T-cell (primary cell): ENCODE measurements around the gene HES7. TPM values are rescaled to one million over a fixed set of nuclear protein-coding genes. Genes with fewer than 3 reads are reported as not detected.
A peak's percentile ranks its signal among the peaks of the same experiment; 100 is the strongest.

ENCODE experiments used
- ATAC-seq, 4 experiments: fragments of 200-7000 bp in 3 of 4; fragments of 150-1000 bp in 1 of 4; cut with Tn5 transposase; replicated peaks in 1 of 4; 1 replicate in 3 of 4; 2 replicates in 1 of 4; pipeline ENCODE4 v1.10.0; 2021; ENCODE audit warnings: moderate library complexity in 3 of 4, mild to moderate bottlenecking in 2 of 4, moderate number of reproducible peaks in 1 of 4
- CTCF ChIA-PET, 2 donors: fragments of 300-600 bp; sonication (Branson Sonifier 250); formaldehyde crosslinking; loops; one replicate each; lab custom pipeline; 2022; ENCODE audit warnings: antibody characterized with exemption in 2 of 2; lab: Charles Lee
- POLR2A ChIA-PET, 2 donors: fragments of 300-600 bp; sonication (Branson Sonifier 250); formaldehyde crosslinking; loops; one replicate each; lab custom pipeline; 2022; ENCODE audit warnings: antibody characterized with exemption in 2 of 2; lab: Charles Lee
- DNase-seq, 35 experiments: peaks; one replicate each; pipeline versions ENCODE4 v3.0.0 to v3.0.0-alpha.2; 2013 to 2023
- H3K27ac ChIP-seq: one replicate; pipeline ENCODE4 v1.5.1; 2013; ENCODE audit warnings: low read length
- H3K27me3 ChIP-seq, 2 experiments: replicated peaks in 1 of 2; 1 replicate in 1 of 2; 2 replicates in 1 of 2; pipeline versions ENCODE4 v1.6.1 to v1.7.0; 2013; ENCODE audit warnings: low read length in 1 of 2, mixed read lengths in 1 of 2; ENCODE audit not compliant: control insufficient read depth in 2 of 2, insufficient read depth in 2 of 2; ENCODE audit errors: extremely low read depth in 1 of 2
- H3K36me3 ChIP-seq, 2 donors: 1 replicate in 1 of 2; 2 replicates in 1 of 2; pipeline versions ENCODE4 v1.6.1 to v1.7.0; 2013; ENCODE audit warnings: low read length in 1 of 2; ENCODE audit not compliant: control insufficient read depth in 2 of 2, insufficient read depth in 1 of 2; ENCODE audit errors: extremely low read depth in 1 of 2
- H3K4me1 ChIP-seq, 2 experiments: 1 replicate in 1 of 2; 2 replicates in 1 of 2; pipeline versions ENCODE4 v1.6.1 to v1.7.0; 2013; ENCODE audit warnings: low read length in 2 of 2, mixed read lengths in 1 of 2; ENCODE audit not compliant: insufficient read depth in 2 of 2, control insufficient read depth in 1 of 2; ENCODE audit errors: extremely low read depth in 1 of 2
- H3K4me3 ChIP-seq, 2 donors: 1 replicate in 1 of 2; 2 replicates in 1 of 2; pipeline versions ENCODE4 v1.5.1 to v1.7.0; 2013; ENCODE audit warnings: mild to moderate bottlenecking in 2 of 2, low read length in 1 of 2, moderate library complexity in 1 of 2; ENCODE audit not compliant: control insufficient read depth in 1 of 2; ENCODE audit errors: extremely low read depth in 1 of 2
- H3K9me3 ChIP-seq: 2 replicates; pipeline ENCODE4 v1.7.0; 2013
- H3K27ac Mint-ChIP-seq, 2 donors: one replicate each; pipeline ENCODE4 v1.8.0; 2020 to 2021; ENCODE audit warnings: mild to moderate bottlenecking in 2 of 2, mixed read lengths in 2 of 2
- H3K27me3 Mint-ChIP-seq, 2 donors: one replicate each; pipeline ENCODE4 v1.8.0; 2021 to 2022; ENCODE audit warnings: mixed read lengths in 2 of 2
- H3K36me3 Mint-ChIP-seq: one replicate; pipeline ENCODE4 v1.8.0; 2021; ENCODE audit warnings: mixed read lengths
- H3K4me1 Mint-ChIP-seq, 3 donors: one replicate each; pipeline ENCODE4 v1.8.0; 2020 to 2022; ENCODE audit warnings: mixed read lengths in 3 of 3, mild to moderate bottlenecking in 1 of 3
- H3K4me3 Mint-ChIP-seq, 3 donors: one replicate each; pipeline ENCODE4 v1.8.0; 2020 to 2022; ENCODE audit warnings: mild to moderate bottlenecking in 3 of 3, mixed read lengths in 3 of 3, moderate library complexity in 3 of 3
- H3K9me3 Mint-ChIP-seq, 3 donors: one replicate each; pipeline ENCODE4 v1.8.0; 2020 to 2022; ENCODE audit warnings: mixed read lengths in 3 of 3
- WGBS: methylation state at CpG from one replicate; pipeline ENCODE4 v1.1.5; 2013; ENCODE audit warnings: missing lambda C conversion rate; ENCODE audit not compliant: insufficient coverage; 5-methylcytosine and 5-hydroxymethylcytosine counted together
- total RNA-seq, 35 experiments: library from RNA in 6 of 35; stranded (reverse) in 6 of 35; fragments of 120-200 nt in 1 of 35; gene quantifications; one replicate each; pipeline versions ENCODE4 v1.2.1 to v1.2.4 and lab custom pipeline; 2013 to 2026

The HES7 gene
- total RNA-seq, 5 donors from 2014 or later (not counting 1 experiment from before 2014, with no cell fraction given) = 0.16 to 1.6 (median 0.23) TPM; not detected in 2

- Mint-ChIP-seq H3K27ac (peak overlapping the region; percentile 82 to 90), H3K36me3 (no peaks in the 10 kb centered on the region), H3K4me1 (peaks cover 62 to 70% (median 64%) of the 10 kb centered on the region in 3 donors), H3K4me3 (peak overlapping the region; percentile 77 to 91 (median 86)), H3K9me3 (no peaks in the 10 kb centered on the region), H3K27me3 (peaks cover 11 to 46% of the 10 kb centered on the region in 2 donors)
- POLR2A ChIA-PET = interaction anchor here in 1 of 2 donors (1.0 kb wide), 1 partner anchor 49 kb away, joined by 3 read pairs; no protein-coding TSS in a partner anchor
- 3% methylated on average over 19 of the region's 24 CpGs for WGBS
- peak in 3 of 35 experiments; percentile 27 to 47 (median 29) for DNase-seq
- peaks cover 0 to 64% of the 10 kb centered on the region in 2 experiments for H3K27me3 ChIP-seq
- H3K9me3 ChIP-seq = no peaks in the 10 kb centered on the region
- no peak for ATAC-seq
- no peaks in the 10 kb centered on the region for H3K36me3 ChIP-seq
- CTCF ChIA-PET = interaction anchor here in 1 of 2 donors (0.6 to 0.8 kb wide), 2 partner anchors 14 to 70 kb away, joined by 3 to 4 read pairs; no protein-coding TSS in a partner anchor
- no peak overlapping the region for H3K27ac ChIP-seq
- H3K4me1 ChIP-seq = peaks cover 47 to 71% of the 10 kb centered on the region in 2 experiments
- H3K4me3 ChIP-seq = peak overlapping the region; percentile 64 to 80
Measured at GRCh38 chr17:8124350-8125153, 646 bp upstream of the HES7 start.

DNA sequence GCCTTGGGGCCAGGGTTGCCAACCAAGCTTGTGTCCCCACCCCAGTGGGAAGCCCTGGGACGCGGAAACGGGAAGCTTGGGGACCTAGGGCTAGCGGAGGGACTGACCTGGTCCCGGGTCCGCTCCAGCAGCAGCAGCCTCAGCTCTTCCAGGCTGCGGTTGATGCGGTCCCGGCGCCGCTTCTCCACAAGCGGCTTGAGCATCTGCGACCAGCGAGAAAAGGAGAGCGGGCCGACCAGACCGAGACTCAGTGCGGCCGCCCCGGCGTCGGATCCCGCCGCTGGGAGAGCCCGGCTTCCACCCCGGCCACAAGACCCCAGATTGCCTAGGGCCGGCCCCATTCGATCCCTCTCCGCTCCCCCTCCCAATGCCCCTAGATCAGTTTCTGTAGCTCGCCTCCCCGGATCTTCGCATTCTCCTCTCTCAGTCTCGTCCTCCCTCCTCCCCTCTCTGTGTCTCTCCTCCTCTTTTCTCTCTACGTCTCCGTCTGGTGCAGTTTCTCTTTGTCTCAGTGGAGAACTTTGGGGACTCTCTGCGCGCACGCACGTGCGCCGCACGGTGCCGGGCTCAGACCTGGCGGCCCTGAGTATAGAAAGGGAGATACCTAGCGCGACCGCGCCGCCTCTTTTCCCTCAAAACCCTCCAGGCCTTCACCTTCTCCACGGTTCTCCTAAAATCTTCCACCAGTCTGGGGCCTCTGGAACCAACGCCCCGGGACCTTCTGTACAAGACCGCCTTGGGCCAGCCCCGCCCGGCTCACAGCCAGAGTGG lies 797 bp downstream of the HES7 start:
- CTCF ChIA-PET = interaction anchor here (0.6 to 1.0 kb wide), 2 partner anchors 17 to 138 kb away, joined by 3 to 5 read pairs; no protein-coding TSS in a partner anchor
- peak overlapping the region; percentile 64 to 80 for H3K4me3 ChIP-seq
- no peaks in the 10 kb centered on the region for H3K36me3 Mint-ChIP-seq

DNA sequence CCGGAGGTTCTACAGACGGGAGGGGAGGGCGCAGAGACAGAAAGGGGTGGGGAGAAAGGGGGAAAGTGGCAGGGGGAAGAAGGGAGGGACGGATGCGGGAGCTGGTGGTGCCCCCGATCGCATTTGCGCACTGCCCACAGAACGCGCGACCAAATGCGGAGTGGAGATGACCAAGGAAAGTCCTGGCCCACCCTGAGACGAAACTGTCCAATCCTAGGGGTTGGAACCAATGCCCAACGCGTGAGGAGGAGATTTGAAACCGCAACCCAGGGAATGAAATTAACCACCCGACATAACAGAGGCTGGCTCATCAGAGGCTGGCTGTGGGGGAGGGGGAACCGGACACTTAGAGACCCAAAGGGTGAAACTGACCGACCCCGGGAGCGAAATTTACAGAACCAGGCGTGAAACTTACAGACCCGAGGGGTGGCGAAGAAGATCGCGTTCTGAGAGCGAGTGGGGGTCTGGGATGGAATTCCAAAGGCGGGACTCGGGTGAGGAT lies 1.4 kb downstream of the HES7 start:
- peak overlapping the region; percentile 64 to 80 for H3K4me3 ChIP-seq
- peak in 1 of 35 experiments; percentile 31 for DNase-seq

More for the DNA sequence above, 797 bp downstream of the HES7 start:
- WGBS = 1% methylated on average over 42 of the region's 55 CpGs
- Mint-ChIP-seq H3K9me3 (no peaks in the 10 kb centered on the region), H3K27ac (peak overlapping the region in 1 of 2 donors; percentile 12), H3K27me3 (peaks cover 12 to 56% of the 10 kb centered on the region in 2 donors), H3K4me1 (peaks cover 73 to 84% (median 76%) of the 10 kb centered on the region in 3 donors), H3K4me3 (peak overlapping the region; percentile 77 to 91 (median 86))
- ATAC-seq (peak in 1 of 4 experiments; percentile 9), DNase-seq (peak in 4 of 35 experiments; percentile 31 to 67 (median 44))
- POLR2A ChIA-PET = interaction anchor here in 1 of 2 donors (1.0 kb wide), 1 partner anchor 98 kb away, joined by 3 read pairs; no protein-coding TSS in a partner anchor
- Histone ChIP-seq H3K36me3 (no peaks in the 10 kb centered on the region), H3K4me1 (peaks cover 52 to 78% of the 10 kb centered on the region in 2 experiments), H3K27me3 (peaks cover 0 to 68% of the 10 kb centered on the region in 2 experiments), H3K9me3 (no peaks in the 10 kb centered on the region), H3K27ac (no peak overlapping the region)

DNA sequence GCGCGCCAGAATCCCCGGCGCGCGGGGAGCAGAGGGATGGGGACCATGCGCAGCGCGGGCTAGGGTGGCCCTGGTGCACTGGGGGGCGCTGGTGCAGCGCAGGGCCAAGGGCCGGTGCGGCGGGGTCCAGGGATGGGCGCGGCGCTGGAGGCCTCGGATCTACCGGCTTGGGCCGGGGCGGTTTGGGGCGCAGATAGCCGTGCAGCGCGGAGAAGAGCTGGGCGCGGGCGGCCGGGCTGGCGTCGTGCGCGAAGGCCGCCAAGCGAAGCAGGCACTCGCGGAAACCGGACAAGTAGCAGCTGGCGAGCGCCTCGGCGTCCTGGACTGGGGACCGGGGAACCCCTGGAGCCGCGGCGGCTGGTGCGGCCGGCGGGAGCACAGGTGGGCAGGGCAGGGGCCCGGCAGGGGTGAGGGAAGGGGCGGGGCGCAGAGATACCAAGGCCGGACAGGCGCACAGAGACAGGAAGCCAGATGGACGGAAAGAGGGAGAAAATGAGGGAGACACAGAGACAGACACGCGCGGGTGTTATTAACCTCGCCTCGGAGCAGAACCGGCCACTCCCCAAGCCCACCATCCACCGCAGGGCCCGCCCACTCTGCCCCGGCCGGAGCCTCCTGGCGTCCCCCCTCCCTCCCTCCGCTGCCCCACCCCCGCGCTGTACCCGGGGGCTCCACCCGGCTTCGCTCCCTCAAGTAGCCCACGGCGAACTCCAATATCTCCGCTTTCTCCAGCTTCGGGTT lies 2.1 kb downstream of the HES7 start:
- Mint-ChIP-seq H3K9me3 (no peaks in the 10 kb centered on the region), H3K27me3 (peaks cover 12 to 58% of the 10 kb centered on the region in 2 donors), H3K4me3 (peak overlapping the region; percentile 77 to 91 (median 86)), H3K36me3 (no peaks in the 10 kb centered on the region), H3K4me1 (peaks cover 77 to 87% (median 80%) of the 10 kb centered on the region in 3 donors), H3K27ac (no peak overlapping the region)
- ChIA-PET CTCF (interaction anchor here in 1 of 2 donors (0.6 to 1.1 kb wide), 2 partner anchors 36 to 104 kb away, joined by 3 read pairs; no protein-coding TSS in a partner anchor), POLR2A (no interaction called here)
- DNase-seq (peak in 5 of 35 experiments; percentile 31 to 61 (median 39)), ATAC-seq (peak in 2 of 4 experiments; percentile 5 to 9)
- Histone ChIP-seq H3K4me3 (peak overlapping the region; percentile 64 to 74), H3K27ac (no peak overlapping the region), H3K9me3 (no peaks in the 10 kb centered on the region), H3K27me3 (peaks cover 0 to 72% of the 10 kb centered on the region in 2 experiments), H3K4me1 (peaks cover 58 to 86% of the 10 kb centered on the region in 2 experiments), H3K36me3 (no peaks in the 10 kb centered on the region)
- under 1% methylated on average over 63 of the region's 76 CpGs for WGBS

More for the DNA sequence above, 1.4 kb downstream of the HES7 start:
- peaks cover 12 to 61% of the 10 kb centered on the region in 2 donors for H3K27me3 Mint-ChIP-seq
- peaks cover 79 to 91% (median 83%) of the 10 kb centered on the region in 3 donors for H3K4me1 Mint-ChIP-seq
- Histone ChIP-seq H3K36me3 (no peaks in the 10 kb centered on the region), H3K27me3 (peaks cover 0 to 69% of the 10 kb centered on the region in 2 experiments), H3K27ac (no peak overlapping the region), H3K4me1 (peaks cover 58 to 84% of the 10 kb centered on the region in 2 experiments), H3K9me3 (no peaks in the 10 kb centered on the region)
- H3K9me3 Mint-ChIP-seq = no peaks in the 10 kb centered on the region
- POLR2A ChIA-PET = no interaction called here
- CTCF ChIA-PET = interaction anchor here (0.6 to 1.1 kb wide), 3 partner anchors 18 to 139 kb away, joined by 3 to 5 read pairs (median 3); no protein-coding TSS in a partner anchor
- ATAC-seq = no peak
- peak overlapping the region; percentile 77 to 91 (median 86) for H3K4me3 Mint-ChIP-seq
- H3K27ac Mint-ChIP-seq = no peak overlapping the region
- whole genome bisulfite sequencing = 2% methylated on average over 14 of the region's 29 CpGs
- no peaks in the 10 kb centered on the region for H3K36me3 Mint-ChIP-seq

DNA sequence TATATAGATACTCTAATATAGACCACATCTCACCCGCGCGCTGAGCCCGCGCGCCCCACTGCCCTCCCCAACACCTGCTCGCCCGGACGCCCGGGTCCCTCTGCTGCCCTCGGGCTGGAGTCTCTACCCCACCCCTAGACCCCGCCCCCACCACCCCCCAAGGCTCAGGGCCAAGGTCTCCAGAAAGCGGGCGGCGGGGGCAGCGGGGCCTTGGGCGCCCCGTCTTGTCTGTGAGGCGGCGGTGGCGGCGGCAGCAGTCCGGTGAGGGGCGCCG lies 2.6 kb downstream of the HES7 start:
- H3K4me1 Mint-ChIP-seq = peaks cover 76 to 86% (median 81%) of the 10 kb centered on the region in 3 donors
- Histone ChIP-seq H3K9me3 (no peaks in the 10 kb centered on the region), H3K27me3 (peaks cover 0 to 77% of the 10 kb centered on the region in 2 experiments), H3K4me3 (peak overlapping the region; percentile 49 to 74), H3K27ac (no peak overlapping the region), H3K36me3 (no peaks in the 10 kb centered on the region), H3K4me1 (peaks cover 58 to 85% of the 10 kb centered on the region in 2 experiments)
- H3K27ac Mint-ChIP-seq = no peak overlapping the region
- DNase-seq = peak in 1 of 35 experiments; percentile 25
- peak overlapping the region; percentile 83 to 91 (median 88) for H3K4me3 Mint-ChIP-seq
- ATAC-seq = no peak
- H3K9me3 Mint-ChIP-seq = no peaks in the 10 kb centered on the region
- H3K27me3 Mint-ChIP-seq = peaks cover 17 to 63% of the 10 kb centered on the region in 2 donors
- CTCF ChIA-PET = interaction anchor here in 1 of 2 donors (1.1 kb wide), 1 partner anchor 37 kb away, joined by 3 read pairs; no protein-coding TSS in a partner anchor
- 3% methylated on average over 5 of the region's 25 CpGs for WGBS
- H3K36me3 Mint-ChIP-seq = no peaks in the 10 kb centered on the region
- POLR2A ChIA-PET = no interaction called here
